Psoas muscle (tissue), 8 donors: ENCODE measurements around the gene TDRD9. TPM values are rescaled to one million over a fixed set of nuclear protein-coding genes. Genes with fewer than 3 reads are reported as not detected.

Experiments
- ATAC-seq, 4 donors: fragments of 200-7000 bp; cut with Tn5 transposase; one replicate each; pipeline ENCODE4 v1.9.1; 2020; ENCODE audit warnings: moderate library complexity in 3 of 4, mild to moderate bottlenecking in 2 of 4
- DNase-seq, 2 donors: peaks; one replicate each; pipeline ENCODE4 v3.0.0-alpha.2; 2020
- H3K27ac ChIP-seq: fragments of 200-600 bp; one replicate; pipeline ENCODE4 v1.8.0; 2022
- H3K27me3 ChIP-seq, 3 donors: fragments of 200-600 bp in 1 of 3; one replicate each; pipeline versions ENCODE4 v1.6.1 to v1.8.0; 2013 to 2022; ENCODE audit warnings: low read length in 2 of 3, mild to moderate bottlenecking in 2 of 3, moderate library complexity in 1 of 3; ENCODE audit not compliant: insufficient read depth in 3 of 3
- H3K36me3 ChIP-seq, 2 donors: fragments of 200-600 bp in 1 of 2; one replicate each; pipeline versions ENCODE4 v1.6.1 to v1.8.0; 2013 to 2022; ENCODE audit warnings: low read depth in 1 of 2, mild to moderate bottlenecking in 1 of 2, moderate library complexity in 1 of 2; ENCODE audit not compliant: insufficient read depth in 1 of 2
- H3K4me1 ChIP-seq: fragments of 200-600 bp; one replicate; pipeline ENCODE4 v1.8.0; 2022
- H3K4me3 ChIP-seq: fragments of 200-600 bp; one replicate; pipeline ENCODE4 v1.8.0; 2022; ENCODE audit warnings: mild to moderate bottlenecking
- H3K9me3 ChIP-seq: fragments of 200-600 bp; one replicate; pipeline ENCODE4 v1.8.0; 2022
- WGBS, 3 donors: extraction: QIAGEN DNeasy Blood & Tissue Kit; methylation state at CpG; one replicate each; pipeline versions ENCODE4 v1.1.6 to v1.1.7; 2013; 5-methylcytosine and 5-hydroxymethylcytosine counted together
- intact Hi-C, 2 donors: fragments of 100-400 bp; cut with DNase I; formaldehyde crosslinking; loops; one replicate each; pipeline versions ENCODE4 v1.11.0 to v1.14.2; 2022
- polyA plus RNA-seq, 3 donors: library from polyadenylated mRNA; stranded (reverse); fragments of 200-250 nt; gene quantifications; one replicate each; pipeline ENCODE4 v1.2.3, GENCODE V29; 2013
- total RNA-seq, 4 donors: library from RNA; stranded (reverse); fragmentation: NEBNext Ultra II Directional in 2 of 4; extraction: Animal tissue kit (Norgen Biotek cat#: 25700) in 2 of 4; gene quantifications; one replicate each; pipeline versions ENCODE4 v1.2.1 to v1.2.4, GENCODE V29; 2021 to 2023
- TF ChIP-seq, protein P1 (sequence below): fragments of 200-600 bp; IDR thresholded peaks from one replicate; pipeline ENCODE4 v1.8.0; 2022; ENCODE audit warnings: antibody characterized with exemption
- donor health status: healthy with polysubstance abuse.
- donor health status: DM: no; HTN: no; CAD: no; lungs with moderate emphysema.
- donor health status: Bipolar disorder and iron deficiency.
- donor health status: healthy.
- donor health status: DM: yes; HTN: yes; CAD: no.
- donor health status: DM: no; HTN: no; CAD: no.
- donor health status: DM: no; HTN: no; CAD: no.
- donor health status: DM: yes; HTN: yes; CAD: no.

The TDRD9 gene
- total and polyA plus RNA-seq, 7 donors = 0.13 to 1.3 (median 0.31) TPM

DNA sequence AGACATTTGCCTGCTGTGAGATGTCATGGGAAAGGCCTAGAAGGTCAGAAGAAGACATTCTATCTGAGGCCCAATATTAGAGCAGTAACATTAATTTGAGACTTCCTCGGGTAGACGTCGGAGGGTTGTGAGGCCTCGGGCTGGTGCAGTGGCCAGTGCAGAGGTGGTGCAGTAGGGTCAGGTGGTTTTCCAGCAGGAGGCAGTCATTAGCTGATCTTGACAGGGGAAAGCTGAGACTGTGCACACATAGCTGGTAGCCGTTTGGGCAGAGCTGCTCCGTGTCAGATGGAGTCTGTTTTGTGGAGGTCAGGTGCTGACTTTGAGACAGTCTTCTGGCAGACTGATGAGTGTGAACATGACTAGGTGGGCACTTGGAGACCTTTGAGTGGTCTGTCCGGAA is 91.5 kb downstream of the TDRD9 start:
- no peaks in the 10 kb centered on the region for H3K36me3 ChIP-seq
- ATAC-seq (no peak), DNase-seq (no peak)
- H3K4me1 ChIP-seq = no peaks in the 10 kb centered on the region
- peaks cover 0 to 13% (median 0%) of the 10 kb centered on the region in 3 donors for H3K27me3 ChIP-seq
- no peak overlapping the region for H3K27ac ChIP-seq
- intact Hi-C loops = no loop called here
- H3K9me3 ChIP-seq = no peaks in the 10 kb centered on the region
- TF ChIP-seq, protein P1, sequence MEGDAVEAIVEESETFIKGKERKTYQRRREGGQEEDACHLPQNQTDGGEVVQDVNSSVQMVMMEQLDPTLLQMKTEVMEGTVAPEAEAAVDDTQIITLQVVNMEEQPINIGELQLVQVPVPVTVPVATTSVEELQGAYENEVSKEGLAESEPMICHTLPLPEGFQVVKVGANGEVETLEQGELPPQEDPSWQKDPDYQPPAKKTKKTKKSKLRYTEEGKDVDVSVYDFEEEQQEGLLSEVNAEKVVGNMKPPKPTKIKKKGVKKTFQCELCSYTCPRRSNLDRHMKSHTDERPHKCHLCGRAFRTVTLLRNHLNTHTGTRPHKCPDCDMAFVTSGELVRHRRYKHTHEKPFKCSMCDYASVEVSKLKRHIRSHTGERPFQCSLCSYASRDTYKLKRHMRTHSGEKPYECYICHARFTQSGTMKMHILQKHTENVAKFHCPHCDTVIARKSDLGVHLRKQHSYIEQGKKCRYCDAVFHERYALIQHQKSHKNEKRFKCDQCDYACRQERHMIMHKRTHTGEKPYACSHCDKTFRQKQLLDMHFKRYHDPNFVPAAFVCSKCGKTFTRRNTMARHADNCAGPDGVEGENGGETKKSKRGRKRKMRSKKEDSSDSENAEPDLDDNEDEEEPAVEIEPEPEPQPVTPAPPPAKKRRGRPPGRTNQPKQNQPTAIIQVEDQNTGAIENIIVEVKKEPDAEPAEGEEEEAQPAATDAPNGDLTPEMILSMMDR = no peak
- H3K4me3 ChIP-seq = no peak overlapping the region
- 69 to 70% (median 70%) methylated on average over 7 of the region's 7 CpGs for WGBS, 3 donors

DNA sequence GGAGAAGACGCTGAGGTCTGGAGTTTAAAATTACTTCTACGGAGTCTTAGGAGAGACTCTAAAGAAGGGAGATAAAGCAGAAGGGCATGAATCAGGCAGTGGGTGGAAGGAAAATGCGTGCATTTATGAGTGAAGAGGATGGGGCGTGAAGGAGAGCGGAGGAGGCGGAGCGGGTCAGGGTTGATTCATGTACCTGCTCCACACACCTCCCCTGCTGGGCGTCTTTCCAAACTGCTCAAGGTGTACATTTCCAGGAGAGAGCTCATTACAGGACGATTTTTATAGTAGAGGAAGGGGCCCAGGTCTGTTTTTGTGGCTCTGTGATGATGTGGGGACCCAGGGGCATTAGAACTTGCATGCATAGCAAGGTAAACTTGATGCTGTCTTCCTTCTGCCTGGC is 92.2 kb downstream of the TDRD9 start:
- intact Hi-C loops = no loop called here
- no peak for DNase-seq

DNA sequence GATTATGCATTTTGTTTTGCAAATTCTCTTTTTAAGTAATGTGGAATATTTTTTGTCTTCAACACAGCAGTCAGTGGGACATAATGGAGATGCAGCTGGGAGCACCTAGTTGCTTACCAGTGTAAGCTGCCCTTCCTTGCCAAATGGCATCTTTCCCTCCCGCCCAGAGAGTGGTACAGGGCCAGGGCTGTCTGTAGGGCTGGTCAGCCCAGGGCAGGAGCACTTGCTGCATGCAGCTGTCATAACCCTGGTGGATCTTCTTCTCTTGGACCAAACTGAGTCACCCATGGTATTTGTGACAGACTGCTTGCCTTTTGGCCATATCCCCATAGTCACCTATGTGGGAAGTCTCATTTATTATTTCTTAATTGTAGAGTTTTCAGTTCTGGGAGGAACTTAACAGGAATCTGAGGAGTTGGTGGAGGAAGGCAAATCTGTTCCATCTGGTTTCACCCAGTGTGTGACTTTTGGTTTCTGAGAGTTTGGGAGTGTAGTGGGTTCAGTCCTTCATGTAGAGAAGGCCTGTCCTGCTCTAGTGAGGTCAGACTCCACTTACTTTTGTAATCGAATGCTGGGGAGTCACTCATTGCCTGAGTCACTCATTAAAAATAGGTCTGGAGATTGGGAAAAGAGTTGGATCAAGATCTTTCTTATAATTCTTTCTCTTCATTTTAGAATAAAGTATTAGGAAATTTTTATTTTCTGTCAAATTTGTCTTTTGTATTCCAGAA is 95.2 kb downstream of the TDRD9 start:
- 32 to 46% (median 39%) methylated on average over 2 of the region's 2 CpGs for WGBS, 3 donors
- H3K4me1 ChIP-seq = no peaks in the 10 kb centered on the region
- TF ChIP-seq, protein P1 = no peak
- peak overlapping the region; percentile 46 for H3K27ac ChIP-seq
- H3K9me3 ChIP-seq = no peaks in the 10 kb centered on the region
- intact Hi-C loops = no loop called here
- no peaks in the 10 kb centered on the region for H3K36me3 ChIP-seq
- peaks cover 0 to 13% (median 0%) of the 10 kb centered on the region in 3 donors for H3K27me3 ChIP-seq
- ATAC-seq (peak; percentile 76 to 93 (median 84)), DNase-seq (no peak)
- no peak overlapping the region for H3K4me3 ChIP-seq

More for the DNA sequence above, 92.2 kb downstream of the TDRD9 start:
- no peak for ATAC-seq
- Histone ChIP-seq H3K4me3 (no peak overlapping the region), H3K27ac (no peak overlapping the region), H3K9me3 (no peaks in the 10 kb centered on the region), H3K36me3 (no peaks in the 10 kb centered on the region), H3K4me1 (no peaks in the 10 kb centered on the region), H3K27me3 (peaks cover 0 to 13% (median 0%) of the 10 kb centered on the region in 3 donors)
- WGBS, 3 donors = 84 to 86% (median 85%) methylated on average over 9 of the region's 9 CpGs
- TF ChIP-seq, protein P1 = no peak

DNA sequence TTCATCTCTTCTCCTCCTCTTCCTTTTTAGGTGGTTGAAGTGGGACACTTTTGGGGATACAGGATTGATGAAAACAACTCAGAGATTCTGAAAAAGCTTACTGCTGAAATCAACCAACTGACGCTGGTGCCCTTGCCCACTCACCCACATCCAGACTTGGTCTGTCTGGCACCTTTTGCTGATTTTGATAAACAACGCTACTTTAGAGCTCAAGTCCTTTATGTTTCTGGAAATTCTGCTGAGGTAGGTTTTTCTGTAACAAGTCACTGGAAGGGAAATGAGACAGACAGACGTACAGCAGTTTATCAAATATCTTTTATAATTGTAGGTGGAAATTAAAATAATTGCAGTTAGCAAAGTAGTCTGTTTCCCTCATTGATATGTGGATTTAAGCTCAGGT is 97.3 kb downstream of the TDRD9 start:
- Histone ChIP-seq H3K9me3 (no peaks in the 10 kb centered on the region), H3K27me3 (peaks cover 0 to 3% (median under 1%) of the 10 kb centered on the region in 3 donors), H3K4me3 (no peak overlapping the region), H3K27ac (no peak overlapping the region), H3K4me1 (no peaks in the 10 kb centered on the region), H3K36me3 (no peaks in the 10 kb centered on the region)
- 84 to 90% (median 87%) methylated on average over 3 of the region's 3 CpGs for WGBS, 3 donors
- ATAC-seq (no peak), DNase-seq (no peak)
- intact Hi-C loops = no loop called here
- TF ChIP-seq, protein P1 = no peak
